HG02678 (cell line): Measurements from ENCODE around the gene FAM193A.
"Not testable (repeated sequence)": the region's sequence is repeated elsewhere in the genome, so short reads cannot be mapped to it uniquely, and the experiment has no call there.

ENCODE experiments used
- ATAC-seq: cut with Tn5 transposase; IDR thresholded peaks from one replicate; pipeline ENCODE4 v1.9.1; 2021; ENCODE audit warnings: mild to moderate bottlenecking, moderate library complexity; ENCODE audit not compliant: unreplicated experiment

FAM193A gene

GRCh38 chr4:2765832-2766526 lies 229.5 kb downstream of the FAM193A start:
- ATAC-seq = no peak

DNA sequence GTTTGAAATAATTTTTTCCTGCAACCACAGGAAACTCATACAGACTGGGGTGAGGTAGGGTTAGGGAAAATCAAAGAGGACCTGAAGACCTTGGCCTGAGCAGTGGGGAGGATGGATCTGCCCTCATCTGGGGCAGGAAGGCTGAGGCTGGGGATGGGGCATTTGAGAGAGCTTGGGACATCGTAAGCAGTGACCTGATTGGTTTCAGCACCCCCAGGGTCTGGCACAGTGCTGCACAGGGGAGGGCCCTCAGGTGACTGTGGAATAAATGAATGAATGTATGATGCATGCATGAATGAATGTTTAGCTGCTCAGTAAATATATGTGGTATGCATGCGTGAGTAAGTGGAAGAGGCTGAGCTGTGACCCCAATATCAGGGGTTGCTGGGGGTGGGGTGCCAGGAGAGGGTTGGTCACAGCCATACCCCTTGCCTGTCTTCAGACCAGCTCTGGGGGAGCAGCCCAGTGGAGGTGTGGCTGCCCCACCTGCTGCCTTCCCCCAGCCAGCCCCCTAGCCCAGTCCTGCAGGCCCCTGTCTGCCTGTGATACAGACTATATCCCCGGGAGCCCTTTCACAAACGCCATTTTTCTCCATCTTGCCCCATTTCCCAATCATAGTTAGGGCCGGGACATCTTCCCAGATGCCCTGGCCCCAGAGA lies 230.7 kb downstream of the FAM193A start:
- ATAC-seq = no peak

DNA sequence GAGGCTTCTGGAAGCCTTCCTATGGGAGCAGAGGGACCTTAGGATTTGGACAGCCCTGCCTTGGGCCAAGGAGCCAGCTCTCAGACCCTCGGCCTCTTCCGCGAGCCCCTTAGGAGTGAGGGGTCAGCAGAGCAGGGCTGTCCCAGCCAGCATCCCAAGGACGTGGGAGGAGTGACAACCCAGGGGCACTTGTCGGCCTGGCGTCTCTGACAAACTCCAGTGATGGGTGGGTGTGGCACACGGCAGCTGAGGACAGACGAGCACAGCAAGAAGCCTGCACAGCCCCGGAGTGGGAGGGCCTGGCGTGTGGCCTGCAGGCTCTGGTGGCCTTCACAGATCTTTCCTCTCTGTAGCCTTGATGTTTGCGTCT lies 231.2 kb downstream of the FAM193A start:
- ATAC-seq = no peak

- no peak for ATAC-seq
Observed at GRCh38 chr4:2768124-2768523, 231.7 kb downstream of the FAM193A start.

DNA sequence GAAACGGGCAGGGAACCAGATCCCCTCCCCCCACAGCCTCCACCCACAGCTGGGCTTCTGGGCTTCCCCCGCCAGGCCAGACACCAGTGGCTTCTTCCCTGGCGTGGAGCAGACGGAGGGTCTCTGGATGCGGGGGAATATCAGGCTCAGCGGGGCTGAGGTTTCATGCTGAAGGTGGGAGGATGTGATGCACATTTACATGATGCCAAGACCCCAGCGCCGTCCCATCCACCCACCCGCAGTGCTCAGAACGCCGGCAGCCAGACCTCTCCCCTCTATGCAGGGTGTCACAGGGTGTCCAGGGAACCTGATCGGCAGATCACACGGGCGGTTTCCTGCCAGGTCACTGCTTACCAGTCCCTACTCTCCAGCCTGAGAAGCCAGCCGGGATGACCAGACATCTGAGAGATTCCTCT lies 232.5 kb downstream of the FAM193A start:
- no peak for ATAC-seq

DNA sequence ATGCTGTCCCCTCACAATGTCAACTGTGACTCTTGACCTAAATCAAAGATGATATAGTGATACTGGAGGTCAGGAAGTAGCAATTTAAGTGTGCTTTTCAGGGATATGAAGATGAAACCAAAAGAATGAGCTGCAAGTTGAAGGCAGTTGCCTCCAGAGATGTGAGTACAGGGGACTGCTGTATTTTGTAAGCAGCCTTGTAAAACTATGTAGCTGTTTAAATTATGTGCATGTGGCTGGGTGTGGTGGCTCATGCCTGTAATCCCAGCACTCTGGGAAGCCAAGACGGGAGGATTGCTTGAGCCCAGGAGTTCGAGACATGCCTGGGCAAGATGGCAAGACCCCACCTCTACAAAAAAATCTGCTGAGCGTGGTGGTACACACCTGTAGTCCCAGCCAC lies 234.8 kb downstream of the FAM193A start:
- no peak for ATAC-seq

- ATAC-seq = not testable (repeated sequence)
Observed at GRCh38 chr4:2780643-2781042, 244.2 kb downstream of the FAM193A start.

GRCh38 chr4:2781911-2782310 lies 245.5 kb downstream of the FAM193A start:
- no peak for ATAC-seq
